CD14-positive monocyte (primary cell): ENCODE measurements around the gene PPM1B. TPM values are rescaled to one million over a fixed set of nuclear protein-coding genes. Genes with fewer than 3 reads are reported as not detected.
A peak's percentile ranks its signal among the peaks of the same experiment; 100 is the strongest.

ENCODE experiments used
- DNase-seq, 3 donors: peaks; one replicate each; pipeline ENCODE4 v3.0.0-alpha.2; 2011 to 2022
- H2AFZ ChIP-seq: 2 replicates; pipeline ENCODE4 v1.6.0; 2012; ENCODE audit warnings: mild to moderate bottlenecking, low read depth, low read length, inconsistent platforms; ENCODE audit not compliant: insufficient read depth, poor library complexity, severe bottlenecking
- H3K27ac ChIP-seq, 2 donors: 1 replicate in 1 of 2; 2 replicates in 1 of 2; pipeline ENCODE4 v1.5.1; 2012 to 2013; ENCODE audit warnings: low read length in 2 of 2, control low read depth in 1 of 2, inconsistent platforms in 1 of 2, low read depth in 1 of 2, mild to moderate bottlenecking in 1 of 2
- H3K27me3 ChIP-seq, 2 donors: one replicate each; pipeline versions ENCODE4 v1.6.0 to v1.6.1; 2011 to 2013; ENCODE audit warnings: low read length in 2 of 2; ENCODE audit not compliant: control insufficient read depth in 2 of 2, insufficient read depth in 2 of 2
- H3K36me3 ChIP-seq, 2 donors: replicated peaks in 1 of 2; 1 replicate in 1 of 2; 2 replicates in 1 of 2; pipeline versions ENCODE4 v1.5.1 to v1.6.1; 2012 to 2013; ENCODE audit warnings: low read length in 2 of 2, control low read depth in 1 of 2, inconsistent platforms in 1 of 2, mild to moderate bottlenecking in 1 of 2; ENCODE audit not compliant: insufficient read depth in 2 of 2, control insufficient read depth in 1 of 2
- H3K4me1 ChIP-seq, 2 donors: 1 replicate in 1 of 2; 2 replicates in 1 of 2; pipeline versions ENCODE4 v1.5.1 to v1.6.1; 2012 to 2013; ENCODE audit warnings: low read length in 2 of 2, control low read depth in 1 of 2, inconsistent platforms in 1 of 2, mild to moderate bottlenecking in 1 of 2, moderate library complexity in 1 of 2; ENCODE audit not compliant: insufficient read depth in 2 of 2, control insufficient read depth in 1 of 2
- H3K4me2 ChIP-seq: replicated peaks from 2 replicates; pipeline ENCODE3; 2012; ENCODE audit warnings: low read length, moderate library complexity, mild to moderate bottlenecking; ENCODE audit not compliant: poor library complexity, severe bottlenecking; ENCODE audit errors: extremely low read depth
- H3K4me3 ChIP-seq, 3 experiments: fragments of 200-600 bp in 1 of 3; sonication (generic) in 1 of 3; replicated peaks in 1 of 3; 1 replicate in 2 of 3; 2 replicates in 1 of 3; pipeline ENCODE4 v1.5.1; 2011 to 2013; ENCODE audit warnings: low read length in 3 of 3, mild to moderate bottlenecking in 3 of 3, control low read depth in 2 of 3, low read depth in 2 of 3, inconsistent platforms in 1 of 3, moderate library complexity in 1 of 3
- H3K79me2 ChIP-seq: 2 replicates; pipeline ENCODE4 v1.6.0; 2012; ENCODE audit warnings: mild to moderate bottlenecking, control low read depth, inconsistent platforms, low read length, moderate library complexity; ENCODE audit not compliant: insufficient read depth
- H3K9ac ChIP-seq: 2 replicates; pipeline ENCODE4 v1.6.0; 2017; ENCODE audit warnings: low read length, mild to moderate bottlenecking; ENCODE audit not compliant: insufficient read depth, poor library complexity, severe bottlenecking
- H3K9me3 ChIP-seq, 2 donors: replicated peaks in 1 of 2; 1 replicate in 1 of 2; 2 replicates in 1 of 2; pipeline versions ENCODE4 v1.5.1 to v1.6.1; 2012 to 2013; ENCODE audit warnings: low read length in 2 of 2, control low read depth in 1 of 2; ENCODE audit not compliant: control insufficient read depth in 1 of 2, insufficient read depth in 1 of 2
- H4K20me1 ChIP-seq: 2 replicates; pipeline ENCODE4 v1.6.0; 2012; ENCODE audit warnings: mild to moderate bottlenecking, low read length, control low read depth, moderate library complexity; ENCODE audit not compliant: insufficient read depth
- H3K27ac Mint-ChIP-seq, 7 donors: one replicate each; pipeline ENCODE4 v1.8.0; 2020; ENCODE audit warnings: mild to moderate bottlenecking in 7 of 7, mixed read lengths in 7 of 7, moderate library complexity in 6 of 7, inconsistent platforms in 2 of 7
- H3K27me3 Mint-ChIP-seq, 3 donors: one replicate each; pipeline ENCODE4 v1.8.0; 2021 to 2022; ENCODE audit warnings: low read depth in 3 of 3, mild to moderate bottlenecking in 3 of 3, mixed read lengths in 3 of 3, moderate library complexity in 3 of 3, inconsistent platforms in 1 of 3
- H3K36me3 Mint-ChIP-seq, 2 donors: one replicate each; pipeline ENCODE4 v1.8.0; 2020; ENCODE audit warnings: mixed read lengths in 2 of 2, inconsistent platforms in 1 of 2, mild to moderate bottlenecking in 1 of 2
- H3K4me1 Mint-ChIP-seq: one replicate; pipeline ENCODE4 v1.8.0; 2020; ENCODE audit warnings: mild to moderate bottlenecking, mixed read lengths
- H3K4me3 Mint-ChIP-seq, 2 donors: one replicate each; pipeline ENCODE4 v1.8.0; 2020; ENCODE audit warnings: mild to moderate bottlenecking in 2 of 2, mixed read lengths in 2 of 2, moderate library complexity in 1 of 2
- H3K9me3 Mint-ChIP-seq, 7 donors: one replicate each; pipeline ENCODE4 v1.8.0; 2020 to 2022; ENCODE audit warnings: mixed read lengths in 7 of 7, mild to moderate bottlenecking in 6 of 7, moderate library complexity in 6 of 7, inconsistent platforms in 2 of 7
- CTCF ChIP-seq: fragments of 200-600 bp; IDR thresholded peaks from one replicate; pipeline ENCODE4 v1.8.0; 2022; ENCODE audit warnings: antibody characterized with exemption, mild to moderate bottlenecking
- WGBS: methylation state at CpG from one replicate; pipeline ENCODE4 v1.1.5; 2013; ENCODE audit warnings: missing lambda C conversion rate; ENCODE audit not compliant: insufficient coverage; 5-methylcytosine and 5-hydroxymethylcytosine counted together
- intact Hi-C, 2 donors: fragments of 100-400 bp; cut with micrococcal nuclease; formaldehyde crosslinking; loops; one replicate each; pipeline versions ENCODE4 v1.15.0 to v1.15.1; 2023
- polyA plus RNA-seq, 3 donors: library from polyadenylated mRNA; depleted of rRNA in 1 of 3; unstranded in 2 of 3; stranded (reverse) in 1 of 3; fragments of 300-500 nt in 2 of 3; fragments of >200 nt in 1 of 3; fragmentation: Illumina TruSeq in 2 of 3; gene quantifications; 1 replicate in 2 of 3; 2 replicates in 1 of 3; pipeline ENCODE4 v1.2.3, GENCODE V29; 2012 to 2021
- small RNA-seq: library from RNA; depleted of rRNA; stranded (forward); fragments of <200 nt; gene quantifications from one replicate; pipeline ENCODE3, GENCODE V24; 2012; ENCODE audit warnings: low read depth; ENCODE audit not compliant: insufficient read length

The PPM1B gene
- polyA plus RNA-seq, 3 donors = 17.7 to 34.6 (median 24.9) TPM

GRCh38 chr2:44277541-44277940 lies 108.9 kb downstream of the PPM1B start:
- Histone ChIP-seq H3K9me3 (no peaks in the 10 kb centered on the region), H3K4me2 (no peak overlapping the region), H4K20me1 (no peaks in the 10 kb centered on the region), H3K27me3 (no peaks in the 10 kb centered on the region), H2AFZ (no peak overlapping the region), H3K4me3 (no peak overlapping the region), H3K4me1 (no peaks in the 10 kb centered on the region), H3K9ac (no peak overlapping the region), H3K36me3 (no peaks in the 10 kb centered on the region), H3K79me2 (no peaks in the 10 kb centered on the region), H3K27ac (no peak overlapping the region)
- TF ChIP-seq CTCF = no peak
- Mint-ChIP-seq H3K27me3 (no peaks in the 10 kb centered on the region), H3K36me3 (no peaks in the 10 kb centered on the region), H3K4me3 (no peak overlapping the region), H3K9me3 (peaks cover 0 to 3% (median 0%) of the 10 kb centered on the region in 7 donors), H3K4me1 (no peaks in the 10 kb centered on the region), H3K27ac (no peak overlapping the region)
- intact Hi-C loops = no loop called here
- no peak for DNase-seq
- 67% methylated on average over 1 of the region's 1 CpG for WGBS

DNA sequence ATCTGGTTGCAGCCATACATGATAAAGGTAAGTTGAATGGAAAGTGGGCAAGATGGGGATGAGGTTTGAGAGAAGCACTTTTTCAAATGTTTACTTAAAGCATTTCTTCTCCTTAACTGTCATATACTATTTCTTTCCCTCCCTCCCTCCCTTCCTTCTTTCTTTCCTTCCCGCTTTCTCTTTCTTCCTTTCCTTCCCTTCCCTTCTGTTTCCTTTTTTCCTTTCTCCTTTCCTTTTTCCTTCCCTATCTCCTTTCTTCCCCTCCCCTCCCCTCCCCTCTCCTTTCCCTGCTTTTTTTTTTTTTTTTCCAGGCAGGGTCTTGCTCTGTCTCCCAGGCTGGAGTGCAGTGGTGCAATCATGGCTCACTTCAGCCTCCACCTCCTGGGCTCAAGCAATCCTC lies 112.2 kb downstream of the PPM1B start:
- Histone ChIP-seq H3K27me3 (no peaks in the 10 kb centered on the region), H3K9me3 (no peaks in the 10 kb centered on the region), H3K79me2 (no peaks in the 10 kb centered on the region), H3K4me3 (no peak overlapping the region), H4K20me1 (no peaks in the 10 kb centered on the region), H3K36me3 (no peaks in the 10 kb centered on the region), H3K9ac (no peak overlapping the region), H3K4me1 (no peaks in the 10 kb centered on the region), H3K4me2 (no peak overlapping the region), H2AFZ (no peak overlapping the region), H3K27ac (no peak overlapping the region)
- H3K4me1 Mint-ChIP-seq = no peaks in the 10 kb centered on the region
- intact Hi-C loops = no loop called here
- TF ChIP-seq CTCF = no peak
- WGBS = 100% methylated on average over 1 of the region's 1 CpG
- no peak for DNase-seq
- H3K27me3 Mint-ChIP-seq = peaks cover 0 to 5% (median 0%) of the 10 kb centered on the region in 3 donors
- H3K4me3 Mint-ChIP-seq = no peak overlapping the region
- peak overlapping the region in 1 of 7 donors; percentile 52 for H3K27ac Mint-ChIP-seq
- no peaks in the 10 kb centered on the region for H3K36me3 Mint-ChIP-seq
- no peaks in the 10 kb centered on the region for H3K9me3 Mint-ChIP-seq

Small RNA genes lying within 50 kb of the gene (small RNA-seq; reads per million reads assigned to genes)
- not detected for gene RNU6-566P

Other genes with a start within 250 kb of the PPM1B start
- 10 to 100 TPM; 15.5 to 25.0 (median 24.8) TPM for gene LRPPRC, start 172.9 kb upstream of the PPM1B start, polyA plus RNA-seq
- gene SLC3A1, start 106.6 kb downstream of the PPM1B start, polyA plus RNA-seq = under 1 TPM in 1 of 3 donors, not detected in 2; 0.08 TPM
- gene PREPL, start 192.6 kb downstream of the PPM1B start, polyA plus RNA-seq = 10 to 100 TPM in 1 of 3 donors, 1 to 10 TPM in 2; 2.6 to 10.8 (median 8.0) TPM
- gene CAMKMT, start 193.1 kb downstream of the PPM1B start, polyA plus RNA-seq = 1 to 10 TPM; 4.7 to 7.8 (median 7.0) TPM